ENCODE data around the gene CCDC190.
"Not testable (repeated sequence)": the region's sequence is repeated elsewhere in the genome, so short reads cannot be mapped to it uniquely, and the experiment has no call there.

The CCDC190 gene

GRCh38 chr1:162892906-162893611 is 32.1 kb upstream of the CCDC190 start:
- DNase-seq (ENCODE audit: insufficient read length, low spot score), result no peak
- no peak for FAIRE-seq

GRCh38 chr1:162889989-162890388 is 29.0 kb upstream of the CCDC190 start:
- no peak for TF ChIP-seq POLR2A (IDR thresholded peaks at IDR 0.05; ENCODE audit: low read depth, low read length)
- DNase-seq (ENCODE audit: insufficient read length, low spot score) (no peak), FAIRE-seq (no peak)

More at GRCh38 chr1:162892906-162893611, 32.1 kb upstream of the CCDC190 start:
- no peak for TF ChIP-seq POLR2A (IDR thresholded peaks at IDR 0.05; ENCODE audit: low read depth, low read length)

- FAIRE-seq, result no peak
- no peak for TF ChIP-seq POLR2A (IDR thresholded peaks at IDR 0.05; ENCODE audit: low read depth, low read length)
- DNase-seq (ENCODE audit: insufficient read length, low spot score), result no peak
These were observed 25.7 kb upstream of the CCDC190 start for GRCh38 chr1:162886705-162887104.

- DNase-seq (ENCODE audit: insufficient read length, low spot score) (no peak), FAIRE-seq (no peak)
- TF ChIP-seq POLR2A (IDR thresholded peaks at IDR 0.05; ENCODE audit: low read depth, low read length), result no peak
These were observed 24.3 kb upstream of the CCDC190 start for GRCh38 chr1:162885265-162885664.

GRCh38 chr1:162884831-162885230 is 23.9 kb upstream of the CCDC190 start:
- FAIRE-seq, result no peak
- no peak for TF ChIP-seq POLR2A (IDR thresholded peaks at IDR 0.05; ENCODE audit: low read depth, low read length)
- DNase-seq (ENCODE audit: insufficient read length, low spot score), result no peak

DNA sequence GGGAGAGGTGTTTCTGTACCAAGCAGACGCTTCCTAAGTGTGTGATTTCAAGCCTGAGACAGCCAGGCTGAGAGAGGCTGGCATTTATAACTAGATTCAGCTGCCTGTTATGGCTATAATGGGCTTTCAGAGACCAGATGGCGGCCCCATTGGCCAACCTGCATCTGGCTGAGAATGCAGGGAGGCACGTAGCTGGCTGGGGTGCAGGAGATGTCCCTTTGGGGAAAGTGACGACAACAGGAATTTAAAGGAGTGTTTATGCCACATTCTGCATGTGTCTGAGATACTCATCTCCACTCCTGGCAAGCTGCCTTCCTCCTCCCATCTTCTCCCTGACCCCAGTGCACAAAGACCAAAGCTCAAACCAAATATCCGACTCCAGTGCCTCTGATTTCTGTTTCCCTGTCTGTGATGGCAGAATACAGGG is 21.3 kb upstream of the CCDC190 start:
- DNase-seq (ENCODE audit: insufficient read length, low spot score), result no peak
- no peak for FAIRE-seq
- no peak for TF ChIP-seq POLR2A (IDR thresholded peaks at IDR 0.05; ENCODE audit: low read depth, low read length)

DNA sequence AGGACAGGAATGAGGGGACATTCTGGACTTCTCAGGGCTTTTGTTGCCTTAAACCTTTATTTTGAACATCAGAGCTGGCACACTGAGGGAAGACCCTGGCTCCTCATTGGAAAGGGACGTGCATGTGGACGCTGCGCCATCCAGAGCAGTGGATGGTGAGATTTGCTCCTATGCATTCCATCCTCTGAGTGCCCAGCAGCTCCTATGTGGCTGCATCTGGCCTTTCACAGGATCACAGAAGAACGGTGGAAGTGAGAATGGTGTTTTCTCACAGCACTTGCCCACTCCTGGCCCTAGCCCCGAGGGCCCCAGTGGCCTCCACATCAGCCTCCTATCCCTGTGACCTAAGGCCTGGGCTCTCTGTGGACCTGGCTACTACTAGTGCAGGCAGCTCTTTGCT is 20.6 kb upstream of the CCDC190 start:
- FAIRE-seq (no peak), DNase-seq (ENCODE audit: insufficient read length, low spot score) (no peak)
- TF ChIP-seq POLR2A (IDR thresholded peaks at IDR 0.05; ENCODE audit: low read depth, low read length), result no peak

GRCh38 chr1:162880617-162881016 is 19.6 kb upstream of the CCDC190 start:
- FAIRE-seq; DNase-seq (ENCODE audit: insufficient read length, low spot score): not testable (repeated sequence)

GRCh38 chr1:162878000-162878596 is 17.1 kb upstream of the CCDC190 start:
- FAIRE-seq, result peak; percentile 57
- TF ChIP-seq POLR2A (IDR thresholded peaks at IDR 0.05; ENCODE audit: low read depth, low read length), result no peak
- peak; percentile 14 for DNase-seq (ENCODE audit: insufficient read length, low spot score)

- TF ChIP-seq POLR2A (IDR thresholded peaks at IDR 0.05; ENCODE audit: low read depth, low read length), result no peak
- FAIRE-seq (no peak), DNase-seq (ENCODE audit: insufficient read length, low spot score) (no peak)
These were observed 16.4 kb upstream of the CCDC190 start for GRCh38 chr1:162877412-162877811.

DNA sequence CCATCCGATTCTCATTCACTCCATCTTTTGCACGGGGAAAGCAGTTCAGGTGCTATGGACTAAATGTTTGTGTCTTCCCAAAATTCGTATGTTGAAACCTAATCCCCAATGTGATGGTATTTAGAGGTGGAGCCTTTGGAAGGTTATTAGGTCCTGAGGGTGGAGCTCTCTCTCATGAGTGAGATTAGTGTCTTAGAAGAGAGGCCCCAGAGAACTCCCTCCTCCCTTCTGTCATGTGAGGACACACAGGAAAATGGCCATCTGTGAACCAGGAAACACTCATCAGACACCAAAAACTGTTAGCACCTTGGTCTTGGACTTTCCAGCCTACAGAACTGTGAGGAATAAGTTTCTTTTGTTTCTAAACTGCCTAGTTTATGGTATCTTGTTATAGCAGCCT is 15.8 kb upstream of the CCDC190 start:
- DNase-seq (ENCODE audit: insufficient read length, low spot score) (no peak), FAIRE-seq (no peak)
- TF ChIP-seq POLR2A (IDR thresholded peaks at IDR 0.05; ENCODE audit: low read depth, low read length), result no peak

GRCh38 chr1:162873671-162874666 is 13.0 kb upstream of the CCDC190 start:
- DNase-seq (ENCODE audit: insufficient read length, low spot score) (no peak), FAIRE-seq (peak; percentile 30)
- no peak for TF ChIP-seq POLR2A (IDR thresholded peaks at IDR 0.05; ENCODE audit: low read depth, low read length)

DNA sequence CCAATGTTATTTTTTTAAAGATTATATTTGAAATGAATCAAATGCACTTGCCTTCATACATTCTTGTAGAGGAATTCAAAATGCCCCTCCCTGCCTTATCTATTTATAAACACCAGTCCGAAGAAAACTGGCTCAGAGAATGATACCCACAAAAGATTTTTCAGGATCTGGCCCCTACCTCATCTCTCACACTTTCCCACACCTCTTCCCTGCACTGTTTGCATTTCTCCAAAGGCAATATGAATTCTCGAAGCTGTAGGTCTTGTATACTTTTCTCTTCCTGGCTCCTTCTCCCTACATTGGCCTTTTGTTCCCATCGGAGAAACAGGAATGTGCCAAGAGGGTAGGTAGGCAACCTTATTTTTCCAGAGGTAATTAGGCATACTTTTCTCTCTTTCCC is 12.0 kb upstream of the CCDC190 start:
- no peak for TF ChIP-seq POLR2A (IDR thresholded peaks at IDR 0.05; ENCODE audit: low read depth, low read length)
- FAIRE-seq (no peak), DNase-seq (ENCODE audit: insufficient read length, low spot score) (no peak)

DNA sequence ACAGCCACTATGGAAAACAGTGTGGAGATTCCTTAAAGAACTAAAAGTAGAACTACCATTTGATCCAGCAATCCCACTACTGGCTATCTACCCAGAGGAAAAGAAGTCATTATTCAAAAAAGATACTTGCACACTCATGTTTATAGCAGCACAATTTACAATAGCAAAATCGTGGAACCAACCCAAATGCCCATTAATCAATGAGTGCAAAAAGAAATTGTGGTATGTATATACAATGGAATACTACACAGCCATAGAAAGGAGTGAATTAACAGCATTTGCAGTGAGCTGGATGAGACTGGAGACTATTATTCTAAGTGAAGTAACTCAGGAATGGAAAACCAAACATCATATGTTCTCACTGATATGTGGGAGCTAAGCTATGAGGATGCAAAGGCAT is 10.4 kb upstream of the CCDC190 start:
- not testable (repeated sequence) for FAIRE-seq; DNase-seq (ENCODE audit: insufficient read length, low spot score)

Data from H54 (cell line).